ENCODE data around the gene HOXB3. TPM values are rescaled to one million over a fixed set of nuclear protein-coding genes. Genes with fewer than 3 reads are reported as not detected.

The HOXB3 gene
- total RNA-seq, 6 donors from 2014 or later = 2.9 to 12.6 (median 7.9) TPM

DNA sequence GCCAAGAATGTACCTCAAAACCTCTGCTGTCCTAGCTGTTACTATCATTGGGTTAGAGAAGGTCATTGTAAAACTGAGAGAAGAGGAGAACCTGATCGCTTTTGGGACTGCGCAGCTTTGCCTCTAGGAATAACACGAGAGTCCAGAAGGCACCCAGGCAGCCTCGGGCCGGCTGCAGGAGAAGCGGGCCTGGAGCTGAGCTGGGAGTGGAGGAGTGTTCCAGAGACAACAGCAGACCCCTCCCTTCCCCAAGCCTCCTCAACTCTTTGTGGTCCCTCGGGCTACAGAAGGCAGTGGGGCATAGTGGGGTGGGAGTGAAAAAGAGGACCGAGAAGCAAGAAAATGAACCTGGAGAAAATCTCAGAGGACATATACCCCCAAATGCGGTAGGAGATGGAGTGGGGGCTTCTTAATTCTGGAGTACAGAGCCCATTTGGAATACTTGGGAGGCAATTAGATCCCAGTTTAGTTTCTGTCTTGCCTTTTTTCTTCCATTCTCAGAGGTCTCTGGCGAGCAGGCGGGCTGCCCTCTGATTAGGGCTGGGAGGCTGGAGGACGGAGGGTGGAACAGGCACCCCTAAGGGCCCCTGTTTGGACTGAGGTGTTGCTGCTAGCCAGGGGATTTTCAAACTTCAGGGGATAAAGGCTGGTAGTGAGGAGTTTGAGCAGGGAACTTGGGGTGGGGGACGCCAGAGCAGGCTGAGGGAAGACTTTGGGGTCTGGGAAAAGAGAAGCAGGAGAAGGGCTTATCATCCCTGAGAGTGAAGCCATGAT, 31.8 kb downstream of the HOXB3 start:
- DNase-seq (peak in 1 of 2 donors; percentile 49), ATAC-seq (ENCODE audit: low FRiP score in 2 of 2) (no peak)
- Histone ChIP-seq H3K4me1 (peaks cover 4 to 9% (median 6%) of the 10 kb centered on the region in 4 donors), H3K27me3 (peaks cover 0 to 19% (median 10%) of the 10 kb centered on the region in 4 donors), H3K9me3 (no peaks in the 10 kb centered on the region), H3K36me3 (no peaks in the 10 kb centered on the region), H3K27ac (peak overlapping the region; percentile 51 to 82 (median 70)), H3K4me3 (peak overlapping the region in 3 of 4 donors; percentile 3 to 29 (median 17))
- 57 to 68% methylated on average over 13 of the region's 13 CpGs for WGBS, 2 donors
- TF ChIP-seq, protein P1, sequence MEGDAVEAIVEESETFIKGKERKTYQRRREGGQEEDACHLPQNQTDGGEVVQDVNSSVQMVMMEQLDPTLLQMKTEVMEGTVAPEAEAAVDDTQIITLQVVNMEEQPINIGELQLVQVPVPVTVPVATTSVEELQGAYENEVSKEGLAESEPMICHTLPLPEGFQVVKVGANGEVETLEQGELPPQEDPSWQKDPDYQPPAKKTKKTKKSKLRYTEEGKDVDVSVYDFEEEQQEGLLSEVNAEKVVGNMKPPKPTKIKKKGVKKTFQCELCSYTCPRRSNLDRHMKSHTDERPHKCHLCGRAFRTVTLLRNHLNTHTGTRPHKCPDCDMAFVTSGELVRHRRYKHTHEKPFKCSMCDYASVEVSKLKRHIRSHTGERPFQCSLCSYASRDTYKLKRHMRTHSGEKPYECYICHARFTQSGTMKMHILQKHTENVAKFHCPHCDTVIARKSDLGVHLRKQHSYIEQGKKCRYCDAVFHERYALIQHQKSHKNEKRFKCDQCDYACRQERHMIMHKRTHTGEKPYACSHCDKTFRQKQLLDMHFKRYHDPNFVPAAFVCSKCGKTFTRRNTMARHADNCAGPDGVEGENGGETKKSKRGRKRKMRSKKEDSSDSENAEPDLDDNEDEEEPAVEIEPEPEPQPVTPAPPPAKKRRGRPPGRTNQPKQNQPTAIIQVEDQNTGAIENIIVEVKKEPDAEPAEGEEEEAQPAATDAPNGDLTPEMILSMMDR (IDR thresholded peaks at IDR 0.05) = no peak
- TF ChIP-seq POLR2A (IDR thresholded peaks at IDR 0.05) (no peak), POLR2AphosphoS5 (IDR thresholded peaks at IDR 0.05) (no peak), EP300 (IDR thresholded peaks at IDR 0.05) (no peak)

DNA sequence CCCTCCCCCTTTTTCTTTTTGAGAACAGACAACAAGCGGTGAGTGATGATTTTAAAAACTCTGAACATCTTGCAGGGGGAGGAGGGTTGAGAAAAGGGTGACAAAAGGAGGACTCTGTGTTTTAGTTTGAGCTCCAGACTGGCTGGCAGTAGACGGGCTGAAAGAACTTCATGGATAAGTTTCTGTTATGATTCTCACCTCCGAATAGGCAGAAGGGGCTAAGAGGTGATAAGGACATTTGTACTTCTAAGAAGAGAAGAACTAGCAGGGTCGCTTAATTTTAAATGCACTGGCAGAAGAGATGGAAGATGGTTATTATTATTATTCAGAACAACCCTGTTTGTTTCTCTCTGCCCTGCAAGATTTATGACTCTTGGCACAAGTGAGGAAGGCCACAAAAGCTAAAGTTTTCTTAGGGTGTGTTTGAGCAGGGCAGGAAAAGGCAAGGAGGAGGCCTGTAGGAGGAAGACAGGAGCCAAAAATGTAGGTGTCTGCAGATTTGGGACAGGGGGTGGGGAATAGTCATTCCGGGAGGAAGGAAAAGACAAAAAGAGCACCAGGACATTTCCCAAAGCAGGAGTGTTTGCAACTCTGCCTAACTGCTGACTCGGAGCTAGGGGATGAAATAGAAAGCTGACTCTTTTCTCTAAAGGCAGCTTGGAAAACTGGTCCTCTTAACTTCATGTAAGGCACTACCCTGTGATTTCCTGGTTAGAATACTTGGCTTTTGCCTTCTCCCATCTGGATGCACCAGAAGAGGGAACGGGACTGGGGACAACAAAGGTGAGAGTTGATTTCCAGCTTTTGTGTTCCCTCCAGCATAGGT, 33.3 kb downstream of the HOXB3 start:
- peaks cover 4 to 9% (median 6%) of the 10 kb centered on the region in 4 donors for H3K4me1 ChIP-seq
- H3K4me3 ChIP-seq = peak overlapping the region in 2 of 4 donors; percentile 1 to 29
- no peak for ATAC-seq (ENCODE audit: low FRiP score in 2 of 2)
- peak overlapping the region; percentile 60 to 86 (median 63) for H3K27ac ChIP-seq
- 51 to 56% methylated on average over 7 of the region's 7 CpGs for WGBS, 2 donors
- DNase-seq = no peak
- no peaks in the 10 kb centered on the region for H3K9me3 ChIP-seq
- TF ChIP-seq POLR2AphosphoS5 (IDR thresholded peaks at IDR 0.05) = no peak
- TF ChIP-seq EP300 (IDR thresholded peaks at IDR 0.05) = no peak
- no peak for TF ChIP-seq POLR2A (IDR thresholded peaks at IDR 0.05)
- TF ChIP-seq, protein P1 (IDR thresholded peaks at IDR 0.05) = no peak
- peaks cover 0 to 21% (median 10%) of the 10 kb centered on the region in 4 donors for H3K27me3 ChIP-seq
- H3K36me3 ChIP-seq = no peaks in the 10 kb centered on the region

DNA sequence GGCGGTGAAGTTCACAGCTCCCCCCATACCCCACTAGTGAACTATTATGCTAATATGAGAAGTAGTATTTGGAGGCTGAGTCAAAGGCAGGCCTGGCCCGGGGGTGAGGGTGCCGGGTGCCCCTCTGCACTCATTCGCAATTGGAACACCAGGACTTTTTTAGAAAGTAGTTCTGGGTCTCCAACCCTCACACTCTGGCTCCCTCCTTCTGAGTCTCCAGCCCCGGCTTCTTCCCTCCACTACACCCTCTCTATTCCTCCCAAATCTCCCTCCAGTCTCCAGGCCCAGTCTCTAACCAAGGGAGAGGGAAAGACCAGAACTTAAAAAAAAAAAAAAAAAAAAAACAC, 33.8 kb downstream of the HOXB3 start:
- ATAC-seq (ENCODE audit: low FRiP score in 2 of 2) (no peak), DNase-seq (no peak)
- Histone ChIP-seq H3K27me3 (peaks cover 0 to 21% (median 10%) of the 10 kb centered on the region in 4 donors), H3K4me1 (peaks cover 4 to 8% (median 5%) of the 10 kb centered on the region in 4 donors), H3K9me3 (no peaks in the 10 kb centered on the region), H3K4me3 (no peak overlapping the region), H3K27ac (peak overlapping the region; percentile 56 to 86 (median 68)), H3K36me3 (no peaks in the 10 kb centered on the region)
- TF ChIP-seq POLR2AphosphoS5 (IDR thresholded peaks at IDR 0.05) = no peak
- no peak for TF ChIP-seq POLR2A (IDR thresholded peaks at IDR 0.05)
- TF ChIP-seq, protein P1 (IDR thresholded peaks at IDR 0.05) = no peak
- no peak for TF ChIP-seq EP300 (IDR thresholded peaks at IDR 0.05)
- WGBS, 2 donors = 52 to 56% methylated on average over 5 of the region's 5 CpGs

GRCh38 chr17:48555258-48556228, 34.5 kb downstream of the HOXB3 start:
- ATAC-seq (ENCODE audit: low FRiP score in 2 of 2) = peak in 1 of 2 donors; percentile 25
- TF ChIP-seq, protein P1 (IDR thresholded peaks at IDR 0.05) = peak in 2 of 6 experiments; percentile 9 to 50
- TF ChIP-seq POLR2AphosphoS5 (IDR thresholded peaks at IDR 0.05) = no peak
- TF ChIP-seq EP300 (IDR thresholded peaks at IDR 0.05) = no peak
- TF ChIP-seq POLR2A (IDR thresholded peaks at IDR 0.05) = no peak
- Histone ChIP-seq H3K27me3 (peaks cover 0 to 25% (median 11%) of the 10 kb centered on the region in 4 donors), H3K4me1 (peaks cover 3 to 13% (median 4%) of the 10 kb centered on the region in 4 donors), H3K4me3 (peak overlapping the region in 3 of 4 donors; percentile 14 to 40 (median 35)), H3K36me3 (no peaks in the 10 kb centered on the region), H3K27ac (peak overlapping the region; percentile 60 to 86 (median 79)), H3K9me3 (no peaks in the 10 kb centered on the region)
- peak in 1 of 2 donors; percentile 74 for DNase-seq
- WGBS, 2 donors = 12 to 16% methylated on average over 29 to 36 of the region's 36 CpGs

Data from upper lobe of left lung (tissue), 6 donors.